ENCODE results near the gene PKDREJ. TPM values are rescaled to one million over a fixed set of nuclear protein-coding genes. Genes with fewer than 3 reads are reported as not detected.
"Not testable (repeated sequence)": the region's sequence is repeated elsewhere in the genome, so short reads cannot be mapped to it uniquely, and the experiment has no call there.

PKDREJ gene, protein sequence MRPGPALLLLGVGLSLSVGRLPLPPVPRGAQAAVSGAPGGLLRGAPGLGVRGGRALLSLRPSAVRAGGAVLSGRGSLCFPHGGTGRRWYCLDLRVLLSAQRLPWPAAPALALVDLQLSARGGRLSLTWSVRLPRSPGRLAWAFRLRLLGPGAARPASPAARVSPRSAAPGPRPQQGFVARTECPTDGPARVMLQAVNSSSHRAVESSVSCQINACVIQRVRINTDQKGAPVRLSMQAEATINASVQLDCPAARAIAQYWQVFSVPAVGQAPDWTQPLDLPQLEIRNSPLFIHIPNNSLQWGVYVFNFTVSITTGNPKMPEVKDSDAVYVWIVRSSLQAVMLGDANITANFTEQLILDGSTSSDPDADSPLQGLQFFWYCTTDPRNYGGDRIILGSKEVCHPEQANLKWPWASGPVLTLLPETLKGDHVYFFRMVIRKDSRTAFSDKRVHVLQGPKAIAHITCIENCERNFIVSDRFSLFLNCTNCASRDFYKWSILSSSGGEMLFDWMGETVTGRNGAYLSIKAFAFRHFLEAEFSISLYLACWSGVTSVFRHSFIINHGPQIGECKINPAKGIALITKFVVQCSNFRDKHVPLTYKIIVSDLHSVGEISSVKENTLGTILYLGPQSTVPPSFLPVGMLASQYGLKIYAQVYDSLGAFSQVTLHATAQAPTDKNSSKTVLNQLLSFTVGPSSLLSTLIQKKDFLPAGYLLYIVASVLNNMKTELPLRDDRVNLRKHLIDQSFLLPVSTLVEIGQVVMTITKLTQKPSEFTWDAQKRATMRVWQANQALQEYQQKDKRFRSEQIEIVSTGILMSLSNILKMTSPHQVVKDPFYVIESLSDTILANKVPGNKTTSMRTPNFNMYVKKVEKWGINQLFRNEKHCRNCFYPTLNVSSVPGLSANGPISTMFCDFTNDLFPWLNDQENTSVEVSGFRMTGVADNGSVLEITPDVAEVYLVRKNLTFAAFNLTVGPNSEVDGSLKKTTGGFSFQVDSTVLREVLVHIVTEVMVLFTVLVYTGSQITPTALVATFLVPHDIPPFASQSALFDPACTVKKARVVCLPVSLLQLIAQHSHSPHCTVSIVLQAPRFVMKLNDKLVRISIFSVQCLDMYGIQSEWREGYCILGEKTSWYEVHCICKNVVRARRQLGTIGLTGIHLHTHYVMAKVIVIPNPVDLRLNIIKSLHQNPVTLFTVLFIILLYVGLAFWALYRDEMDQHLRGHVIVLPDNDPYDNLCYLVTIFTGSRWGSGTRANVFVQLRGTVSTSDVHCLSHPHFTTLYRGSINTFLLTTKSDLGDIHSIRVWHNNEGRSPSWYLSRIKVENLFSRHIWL (N-terminal part only)
- total RNA-seq (2021; ENCODE audit: unreplicated experiment) (not detected), Bru-seq, nascent RNA (not detected), BruChase-seq, experiment 1, labeled RNA remaining after a 6-hour chase (percentile 13 among the genes with signal in this experiment), BruChase-seq, experiment 2, labeled RNA remaining after a 2-hour chase (not detected)
- polyA plus RNA-seq (2012) = 0.16 and 0.19 TPM in 2 replicates
- long read RNA-seq = 0 reads

DNA sequence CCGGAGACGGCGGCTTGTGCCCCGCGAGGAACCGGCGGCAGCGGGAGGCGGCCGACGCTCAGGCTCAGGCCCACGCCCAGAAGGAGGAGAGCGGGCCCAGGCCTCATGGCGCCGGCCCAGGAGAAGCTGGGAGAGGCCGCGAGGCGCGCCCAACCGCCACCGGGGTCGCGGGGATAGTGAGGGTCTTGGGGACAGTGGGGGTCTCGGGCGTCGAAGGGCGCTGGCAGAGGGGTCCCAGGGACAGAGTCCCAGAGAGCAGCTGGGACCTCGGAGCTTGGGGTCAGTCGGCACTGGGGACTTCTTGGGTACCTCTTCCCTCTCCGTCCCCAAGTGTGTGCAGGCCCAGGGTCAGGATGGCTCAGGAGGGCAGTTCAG, at the start of gene PKDREJ:
Gene PKDREJ (minus strand): TSS at position 128 of the 375 bp plus-strand sequence. CDS start 21 bp downstream, at position 107.
- Histone ChIP-seq H3K4me2 (ENCODE audit: low read length) (no peak within 1 kb of the TSS), H4K20me1 (ENCODE audit: insufficient read depth) (no peaks in the 10 kb centered on the region), H3K79me2 (ENCODE audit: insufficient read depth, low read length) (peaks cover 2% of the 10 kb centered on the region; the same call in 1 of the 2 replicates), H2AFZ (ENCODE audit: low read depth, low read length, poor library complexity, severe bottlenecking) (no peak within 1 kb of the TSS), H3K27ac (ENCODE audit: low read depth, low read length) (no peak within 1 kb of the TSS), H3K36me3 (ENCODE audit: control insufficient read depth in 1 of 2, insufficient read depth in 2 of 2, low read length in 2 of 2) (no peaks in the 10 kb centered on the region), H3K9me3 (ENCODE audit: control insufficient read depth in 1 of 2, insufficient read depth in 1 of 2, low read depth in 1 of 2, low read length in 2 of 2) (0 out of 4 replicates have a peak, but pooled peaks cover 0 to 3% of the 10 kb centered on the region in 2 experiments), H3K9ac (ENCODE audit: low read length) (no peak within 1 kb of the TSS), H3K4me3 (replicated peaks in 1 of 2; ENCODE audit: low read depth in 1 of 2, low read length in 2 of 2) (no peak within 1 kb of the TSS), H3K4me1 (ENCODE audit: control insufficient read depth in 1 of 2, insufficient read depth in 2 of 2, low read length in 2 of 2) (peaks cover 8 to 12% of the 10 kb centered on the region in 2 experiments), H3K27me3 (ENCODE audit: insufficient read depth, low read length) (no peaks in the 10 kb centered on the region), H3K9me2 (ENCODE audit: insufficient read depth) (no peaks in the 10 kb centered on the region)
- TF ChIP-seq POLR2AphosphoS5 (IDR thresholded peaks at IDR 0.05; ENCODE audit: low read depth, low read length) (no peak), FOSL1 (IDR thresholded peaks at IDR 0.05; ENCODE audit: low read depth) (no peak)
- TF ChIP-seq, protein P1, sequence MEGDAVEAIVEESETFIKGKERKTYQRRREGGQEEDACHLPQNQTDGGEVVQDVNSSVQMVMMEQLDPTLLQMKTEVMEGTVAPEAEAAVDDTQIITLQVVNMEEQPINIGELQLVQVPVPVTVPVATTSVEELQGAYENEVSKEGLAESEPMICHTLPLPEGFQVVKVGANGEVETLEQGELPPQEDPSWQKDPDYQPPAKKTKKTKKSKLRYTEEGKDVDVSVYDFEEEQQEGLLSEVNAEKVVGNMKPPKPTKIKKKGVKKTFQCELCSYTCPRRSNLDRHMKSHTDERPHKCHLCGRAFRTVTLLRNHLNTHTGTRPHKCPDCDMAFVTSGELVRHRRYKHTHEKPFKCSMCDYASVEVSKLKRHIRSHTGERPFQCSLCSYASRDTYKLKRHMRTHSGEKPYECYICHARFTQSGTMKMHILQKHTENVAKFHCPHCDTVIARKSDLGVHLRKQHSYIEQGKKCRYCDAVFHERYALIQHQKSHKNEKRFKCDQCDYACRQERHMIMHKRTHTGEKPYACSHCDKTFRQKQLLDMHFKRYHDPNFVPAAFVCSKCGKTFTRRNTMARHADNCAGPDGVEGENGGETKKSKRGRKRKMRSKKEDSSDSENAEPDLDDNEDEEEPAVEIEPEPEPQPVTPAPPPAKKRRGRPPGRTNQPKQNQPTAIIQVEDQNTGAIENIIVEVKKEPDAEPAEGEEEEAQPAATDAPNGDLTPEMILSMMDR (IDR thresholded peaks at IDR 0.05 in 2 of 3, conservative IDR thresholded peaks at IDR 0.05 in 1 of 3; ENCODE audit: borderline replicate concordance in 1 of 3, insufficient read depth in 1 of 3, low read depth in 2 of 3, low read length in 2 of 3) = no peak
- ChIA-PET RAD21 (ENCODE audit: low non-redundant PET in 1 of 2, low total read pairs in 2 of 2, uncharacterized antibody in 2 of 2, unreplicated experiment in 2 of 2) (no interaction called here), CTCF (no interaction called here), POLR2A (no interaction called here)
- DNase-seq (ENCODE audit: low read depth, low spot score) (no peak), ATAC-seq (no peak)
- BruUV-seq (replicated peaks) = no TSS peak
- intact Hi-C loops (cut with micrococcal nuclease) = no loop called here

DNA sequence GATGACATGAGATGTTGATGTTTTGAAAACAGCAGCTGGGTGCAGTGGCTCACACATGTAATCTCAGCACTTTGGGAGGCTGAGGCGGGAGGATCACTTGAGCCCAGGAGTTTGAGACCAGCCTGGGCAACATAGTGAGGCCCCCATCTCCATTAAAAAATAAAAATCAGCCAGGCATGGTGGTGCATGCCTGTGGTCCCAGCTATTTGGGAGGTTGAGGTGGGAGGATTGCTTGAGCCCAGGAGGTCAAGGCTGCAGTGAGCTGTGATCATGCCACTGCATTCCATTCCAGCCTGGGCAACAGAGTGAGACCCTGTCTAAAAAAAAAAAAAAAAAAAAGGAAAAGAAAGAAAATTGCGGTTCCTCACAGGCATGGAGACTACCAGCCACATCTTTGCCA, 49.7 kb upstream of the PKDREJ start:
- H3K9ac ChIP-seq (ENCODE audit: low read length); ATAC-seq; RAD21 ChIA-PET (ENCODE audit: low non-redundant PET in 1 of 2, low total read pairs in 2 of 2, uncharacterized antibody in 2 of 2, unreplicated experiment in 2 of 2); H3K27me3 ChIP-seq (ENCODE audit: insufficient read depth, low read length); H3K4me1 ChIP-seq (ENCODE audit: control insufficient read depth in 1 of 2, insufficient read depth in 2 of 2, low read length in 2 of 2); H3K4me2 ChIP-seq (ENCODE audit: low read length); BruUV-seq (replicated peaks); H4K20me1 ChIP-seq (ENCODE audit: insufficient read depth); POLR2A ChIA-PET; H3K9me3 ChIP-seq (ENCODE audit: control insufficient read depth in 1 of 2, insufficient read depth in 1 of 2, low read depth in 1 of 2, low read length in 2 of 2); H3K4me3 ChIP-seq (replicated peaks in 1 of 2; ENCODE audit: low read depth in 1 of 2, low read length in 2 of 2); intact Hi-C loops (cut with micrococcal nuclease); H3K9me2 ChIP-seq (ENCODE audit: insufficient read depth); H3K27ac ChIP-seq (ENCODE audit: low read depth, low read length); DNase-seq (ENCODE audit: low read depth, low spot score); H2AFZ ChIP-seq (ENCODE audit: low read depth, low read length, poor library complexity, severe bottlenecking): not testable (repeated sequence)
- peaks cover 44 to 55% of the 10 kb centered on the region in 2 experiments for H3K36me3 ChIP-seq (ENCODE audit: control insufficient read depth in 1 of 2, insufficient read depth in 2 of 2, low read length in 2 of 2)
- CTCF ChIA-PET = interaction anchor here (0.7 to 1.4 kb wide), 5 partner anchors 9 to 714 kb away, joined by 3 to 7 read pairs (median 3); no protein-coding TSS in a partner anchor
- H3K79me2 ChIP-seq (ENCODE audit: insufficient read depth, low read length) = peaks cover 37% of the 10 kb centered on the region
